ENCODE measurements around the gene APOA4. TPM values are rescaled to one million over a fixed set of nuclear protein-coding genes. Genes with fewer than 3 reads are reported as not detected.

APOA4 gene
- total and polyA plus RNA-seq, 11 donors = 0.86 TPM; not detected in 10

GRCh38 chr11:116826751-116827431, 3.8 kb upstream of the APOA4 start:
- intact Hi-C loops (cut with DNase I) = no loop called here
- 71 to 88% (median 77%) methylated on average over 7 to 9 of the region's 9 CpGs for WGBS, 4 donors
- Histone ChIP-seq H3K27ac (no peak overlapping the region), H3K4me3 (no peak overlapping the region), H3K27me3 (no peaks in the 10 kb centered on the region), H3K36me3 (no peaks in the 10 kb centered on the region), H3K4me1 (peaks cover 0 to 5% (median 0%) of the 10 kb centered on the region in 12 donors), H3K9me3 (no peaks in the 10 kb centered on the region)
- ATAC-seq (no peak), DNase-seq (no peak)
- TF ChIP-seq POLR2A (IDR thresholded peaks at IDR 0.05) (no peak), CTCF (IDR thresholded peaks at IDR 0.05) (no peak)

- ATAC-seq (no peak), DNase-seq (no peak)
- H3K4me1 ChIP-seq = peaks cover 0 to 5% (median 0%) of the 10 kb centered on the region in 12 donors
- TF ChIP-seq CTCF (IDR thresholded peaks at IDR 0.05) = no peak
- no peak for TF ChIP-seq POLR2A (IDR thresholded peaks at IDR 0.05)
- no peaks in the 10 kb centered on the region for H3K36me3 ChIP-seq
- intact Hi-C loops (cut with DNase I) = no loop called here
- no peaks in the 10 kb centered on the region for H3K9me3 ChIP-seq
- no peak overlapping the region for H3K27ac ChIP-seq
- H3K27me3 ChIP-seq = no peaks in the 10 kb centered on the region
- H3K4me3 ChIP-seq = no peak overlapping the region
- WGBS, 4 donors = 78 to 87% (median 81%) methylated on average over 19 to 22 of the region's 22 CpGs
Measured at GRCh38 chr11:116825854-116826750, 3.0 kb upstream of the APOA4 start.

GRCh38 chr11:116825434-116825833, 2.3 kb upstream of the APOA4 start:
- H3K4me3 ChIP-seq = no peak overlapping the region
- TF ChIP-seq CTCF (IDR thresholded peaks at IDR 0.05) = no peak
- no peak for DNase-seq
- H3K4me1 ChIP-seq = peaks cover 0 to 5% (median 0%) of the 10 kb centered on the region in 12 donors
- no peaks in the 10 kb centered on the region for H3K36me3 ChIP-seq
- no peaks in the 10 kb centered on the region for H3K27me3 ChIP-seq
- WGBS, 4 donors = 77 to 91% (median 85%) methylated on average over 5 of the region's 5 CpGs
- intact Hi-C loops (cut with DNase I) = no loop called here
- H3K9me3 ChIP-seq = no peaks in the 10 kb centered on the region
- no peak overlapping the region for H3K27ac ChIP-seq
- ATAC-seq = no peak

DNA sequence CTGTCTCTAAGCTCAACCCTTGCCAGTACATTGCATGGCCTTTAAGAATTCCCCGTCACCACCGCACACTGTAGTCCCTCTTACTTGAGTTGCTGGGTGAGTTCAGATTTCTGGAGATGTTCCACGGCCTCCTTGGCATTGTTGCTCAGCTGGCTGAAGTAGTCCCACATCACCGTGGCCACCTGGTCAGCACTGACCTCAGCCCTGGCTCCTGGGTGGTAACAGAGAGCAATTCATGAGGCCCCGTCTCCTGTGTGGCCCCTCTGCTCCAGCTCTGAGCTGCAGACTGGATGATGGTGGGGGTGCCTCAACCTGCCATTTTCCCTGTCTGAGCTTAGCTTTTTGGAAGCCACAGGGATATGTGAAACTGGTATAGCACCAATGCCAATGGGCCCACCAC, 529 bp downstream of the APOA4 start:
- H3K4me3 ChIP-seq = no peak overlapping the region
- no peaks in the 10 kb centered on the region for H3K27me3 ChIP-seq
- no peaks in the 10 kb centered on the region for H3K36me3 ChIP-seq
- no peak for ATAC-seq
- intact Hi-C loops (cut with DNase I) = no loop called here
- DNase-seq = no peak
- no peak overlapping the region for H3K27ac ChIP-seq
- H3K4me1 ChIP-seq = no peaks in the 10 kb centered on the region
- TF ChIP-seq CTCF (IDR thresholded peaks at IDR 0.05) (no peak), POLR2A (IDR thresholded peaks at IDR 0.05) (no peak)
- H3K9me3 ChIP-seq = no peaks in the 10 kb centered on the region
- WGBS, 4 donors = 70 to 75% (median 73%) methylated on average over 4 to 5 of the region's 5 CpGs
